ENCODE results near the gene LRRC10B. TPM values are rescaled to one million over a fixed set of nuclear protein-coding genes. Genes with fewer than 3 reads are reported as not detected.

The LRRC10B gene
- total and polyA plus RNA-seq, 7 experiments from 2014 or later: not detected

DNA sequence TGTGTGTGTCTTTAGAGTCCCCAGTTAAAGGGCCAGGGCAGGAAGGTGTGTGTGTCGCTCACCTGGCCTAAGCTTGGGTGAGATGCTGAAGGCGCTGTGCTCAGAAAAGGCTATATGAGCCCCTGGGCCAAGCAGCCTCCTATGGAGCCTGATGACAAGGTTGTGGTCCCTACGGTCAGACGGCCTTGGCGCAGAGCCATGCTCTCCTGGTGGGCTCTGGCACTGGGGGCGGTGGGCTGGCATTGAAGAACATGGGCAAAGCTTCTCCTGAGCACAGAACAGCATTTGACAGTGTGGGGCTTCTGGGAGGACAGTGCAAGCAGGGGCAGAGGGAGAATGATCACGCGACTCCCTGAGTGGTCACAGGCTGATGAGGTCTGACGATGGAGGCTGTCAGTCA, 10.7 kb upstream of the LRRC10B start:
- Mint-ChIP-seq H3K27ac (no peak overlapping the region), H3K4me1 (no peaks in the 10 kb centered on the region), H3K4me3 (no peak overlapping the region), H3K27me3 (peaks cover 0 to 1% (median 0%) of the 10 kb centered on the region in 5 donors), H3K36me3 (no peaks in the 10 kb centered on the region), H3K9me3 (no peaks in the 10 kb centered on the region)
- intact Hi-C loops (cut with micrococcal nuclease): no loop called here
- ATAC-seq (no peak), DNase-seq (no peak)
- ChIA-PET POLR2A (no interaction called here), CTCF (no interaction called here)
- Histone ChIP-seq H3K4me3 (ENCODE audit: low read length) (no peak overlapping the region), H3K27ac (ENCODE audit: low read depth, low read length) (no peak overlapping the region), H3K36me3 (ENCODE audit: control insufficient read depth in 2 of 3, insufficient read depth in 3 of 3, low read length in 3 of 3) (no peaks in the 10 kb centered on the region), H3K27me3 (ENCODE audit: control insufficient read depth in 2 of 2, insufficient read depth in 2 of 2, low read length in 2 of 2) (no peaks in the 10 kb centered on the region), H3K4me1 (ENCODE audit: control insufficient read depth in 2 of 2, insufficient read depth in 2 of 2, low read length in 2 of 2) (no peaks in the 10 kb centered on the region), H3K9me3 (ENCODE audit: control insufficient read depth in 2 of 3, low read length in 3 of 3) (no peaks in the 10 kb centered on the region)

- H3K27me3 ChIP-seq (ENCODE audit: control insufficient read depth in 2 of 2, insufficient read depth in 2 of 2, low read length in 2 of 2): no peaks in the 10 kb centered on the region
- no peaks in the 10 kb centered on the region for H3K9me3 ChIP-seq (ENCODE audit: control insufficient read depth in 2 of 3, low read length in 3 of 3)
- no peak overlapping the region for H3K27ac ChIP-seq (ENCODE audit: low read depth, low read length)
- ChIA-PET POLR2A (no interaction called here), CTCF (no interaction called here)
- Mint-ChIP-seq H3K4me1 (no peaks in the 10 kb centered on the region), H3K27ac (no peak overlapping the region), H3K36me3 (no peaks in the 10 kb centered on the region), H3K9me3 (no peaks in the 10 kb centered on the region), H3K4me3 (no peak overlapping the region), H3K27me3 (peaks cover 0 to 4% (median 0%) of the 10 kb centered on the region in 5 donors)
- H3K4me3 ChIP-seq (ENCODE audit: low read length): no peak overlapping the region
- intact Hi-C loops (cut with micrococcal nuclease): no loop called here
- DNase-seq: no peak
- no peaks in the 10 kb centered on the region for H3K4me1 ChIP-seq (ENCODE audit: control insufficient read depth in 2 of 2, insufficient read depth in 2 of 2, low read length in 2 of 2)
- H3K36me3 ChIP-seq (ENCODE audit: control insufficient read depth in 2 of 3, insufficient read depth in 3 of 3, low read length in 3 of 3): no peaks in the 10 kb centered on the region
- no peak for ATAC-seq
These were observed 9.7 kb upstream of the LRRC10B start for GRCh38 chr11:61498767-61499341.

DNA sequence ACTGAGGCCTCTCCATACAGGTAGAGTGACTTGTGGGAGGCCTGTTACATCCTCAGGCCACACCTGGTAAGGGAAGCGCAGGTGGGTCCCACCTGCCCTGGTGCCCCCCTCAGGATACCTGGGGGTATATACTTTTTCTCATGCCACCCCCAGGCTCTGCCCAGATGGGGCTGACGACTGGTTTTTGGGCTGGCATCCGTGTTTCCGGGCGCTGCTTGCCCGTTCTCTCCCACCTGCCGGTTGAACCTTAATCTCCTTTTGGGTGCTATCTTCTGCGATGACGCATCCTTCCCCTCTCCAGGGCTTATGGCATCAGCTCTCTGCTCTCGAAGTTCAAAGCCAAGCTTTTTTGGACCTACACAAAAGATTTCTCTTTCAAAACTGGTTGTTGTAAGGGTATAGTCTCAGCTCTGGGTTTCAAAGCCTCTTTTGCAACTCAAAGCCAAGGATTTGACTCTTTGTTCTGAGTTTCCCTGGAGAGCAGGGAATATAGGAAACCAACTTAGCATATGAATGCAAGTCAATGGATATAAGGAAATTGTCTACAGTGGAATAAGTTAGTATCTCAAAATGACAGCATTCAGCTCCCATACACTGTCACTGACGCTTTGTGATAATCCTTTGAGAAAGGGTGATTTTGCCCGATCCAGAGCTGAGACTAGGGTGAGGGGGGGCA, 8.6 kb upstream of the LRRC10B start:
- ChIA-PET CTCF (no interaction called here), POLR2A (no interaction called here)
- Mint-ChIP-seq H3K4me1 (no peaks in the 10 kb centered on the region), H3K36me3 (no peaks in the 10 kb centered on the region), H3K27me3 (peaks cover 0 to 10% (median 3%) of the 10 kb centered on the region in 5 donors), H3K4me3 (peak overlapping the region in 1 of 10 donors; percentile 12), H3K9me3 (no peaks in the 10 kb centered on the region), H3K27ac (no peak overlapping the region)
- H3K27ac ChIP-seq (ENCODE audit: low read depth, low read length): no peak overlapping the region
- H3K27me3 ChIP-seq (ENCODE audit: control insufficient read depth in 2 of 2, insufficient read depth in 2 of 2, low read length in 2 of 2): no peaks in the 10 kb centered on the region
- H3K4me1 ChIP-seq (ENCODE audit: control insufficient read depth in 2 of 2, insufficient read depth in 2 of 2, low read length in 2 of 2): no peaks in the 10 kb centered on the region
- intact Hi-C loops (cut with micrococcal nuclease): no loop called here
- H3K36me3 ChIP-seq (ENCODE audit: control insufficient read depth in 2 of 3, insufficient read depth in 3 of 3, low read length in 3 of 3): no peaks in the 10 kb centered on the region
- H3K4me3 ChIP-seq (ENCODE audit: low read length): no peak overlapping the region
- DNase-seq: no peak
- H3K9me3 ChIP-seq (ENCODE audit: control insufficient read depth in 2 of 3, low read length in 3 of 3): no peaks in the 10 kb centered on the region
- no peak for ATAC-seq

DNA sequence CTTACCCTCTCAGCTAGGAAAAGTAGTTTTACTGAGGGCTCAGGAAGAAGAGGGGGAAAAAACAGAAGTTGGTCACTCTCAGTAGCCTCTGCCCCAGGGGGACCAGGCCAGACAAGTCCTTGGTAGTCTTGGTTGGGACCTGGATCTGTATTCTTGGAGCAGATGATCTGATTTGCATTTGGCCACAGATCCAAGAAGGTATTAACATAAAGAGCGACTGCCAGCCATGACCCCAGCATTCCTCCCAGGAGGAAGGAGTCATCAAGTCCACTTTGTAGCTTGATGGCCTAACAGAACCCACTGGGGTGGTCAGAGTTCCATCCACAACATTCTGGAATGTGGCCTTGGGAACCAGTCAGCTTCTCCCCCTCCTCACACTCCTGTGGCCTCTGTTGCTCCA, 6.0 kb upstream of the LRRC10B start:
- no peak for DNase-seq
- Mint-ChIP-seq H3K4me3 (no peak overlapping the region), H3K9me3 (no peaks in the 10 kb centered on the region), H3K4me1 (peaks cover 0 to 3% (median 0%) of the 10 kb centered on the region in 7 donors), H3K27me3 (peaks cover 12 to 32% (median 25%) of the 10 kb centered on the region in 5 donors), H3K36me3 (no peaks in the 10 kb centered on the region), H3K27ac (no peak overlapping the region)
- H3K27me3 ChIP-seq (ENCODE audit: control insufficient read depth in 2 of 2, insufficient read depth in 2 of 2, low read length in 2 of 2): peaks cover 2 to 15% of the 10 kb centered on the region in 2 donors
- no peaks in the 10 kb centered on the region for H3K4me1 ChIP-seq (ENCODE audit: control insufficient read depth in 2 of 2, insufficient read depth in 2 of 2, low read length in 2 of 2)
- ATAC-seq: no peak
- POLR2A ChIA-PET: no interaction called here
- no peaks in the 10 kb centered on the region for H3K9me3 ChIP-seq (ENCODE audit: control insufficient read depth in 2 of 3, low read length in 3 of 3)
- H3K4me3 ChIP-seq (ENCODE audit: low read length): no peak overlapping the region
- intact Hi-C loops (cut with micrococcal nuclease): no loop called here
- H3K27ac ChIP-seq (ENCODE audit: low read depth, low read length): no peak overlapping the region
- no peaks in the 10 kb centered on the region for H3K36me3 ChIP-seq (ENCODE audit: control insufficient read depth in 2 of 3, insufficient read depth in 3 of 3, low read length in 3 of 3)
- CTCF ChIA-PET: no interaction called here

GRCh38 chr11:61503135-61503770, 5.3 kb upstream of the LRRC10B start:
- H3K27ac ChIP-seq (ENCODE audit: low read depth, low read length): no peak overlapping the region
- intact Hi-C loops (cut with micrococcal nuclease): no loop called here
- CTCF ChIA-PET: no interaction called here
- POLR2A ChIA-PET: no interaction called here
- peaks cover 2 to 16% of the 10 kb centered on the region in 2 donors for H3K27me3 ChIP-seq (ENCODE audit: control insufficient read depth in 2 of 2, insufficient read depth in 2 of 2, low read length in 2 of 2)
- H3K36me3 Mint-ChIP-seq: no peaks in the 10 kb centered on the region
- H3K27me3 Mint-ChIP-seq: peaks cover 19 to 39% (median 32%) of the 10 kb centered on the region in 5 donors
- H3K4me1 ChIP-seq (ENCODE audit: control insufficient read depth in 2 of 2, insufficient read depth in 2 of 2, low read length in 2 of 2): no peaks in the 10 kb centered on the region
- no peaks in the 10 kb centered on the region for H3K9me3 Mint-ChIP-seq
- H3K9me3 ChIP-seq (ENCODE audit: control insufficient read depth in 2 of 3, low read length in 3 of 3): no peaks in the 10 kb centered on the region
- no peak for ATAC-seq
- no peak overlapping the region for H3K27ac Mint-ChIP-seq
- no peak overlapping the region for H3K4me3 ChIP-seq (ENCODE audit: low read length)
- H3K36me3 ChIP-seq (ENCODE audit: control insufficient read depth in 2 of 3, insufficient read depth in 3 of 3, low read length in 3 of 3): no peaks in the 10 kb centered on the region
- no peak overlapping the region for H3K4me3 Mint-ChIP-seq
- DNase-seq: no peak
- peaks cover 0 to 9% (median 6%) of the 10 kb centered on the region in 7 donors for H3K4me1 Mint-ChIP-seq

- intact Hi-C loops (cut with micrococcal nuclease): no loop called here
- peaks cover 0 to 13% (median 7%) of the 10 kb centered on the region in 7 donors for H3K4me1 Mint-ChIP-seq
- CTCF ChIA-PET: no interaction called here
- H3K36me3 ChIP-seq (ENCODE audit: control insufficient read depth in 2 of 3, insufficient read depth in 3 of 3, low read length in 3 of 3): no peaks in the 10 kb centered on the region
- H3K27me3 Mint-ChIP-seq: peaks cover 19 to 44% (median 33%) of the 10 kb centered on the region in 5 donors
- no peaks in the 10 kb centered on the region for H3K36me3 Mint-ChIP-seq
- H3K4me3 ChIP-seq (ENCODE audit: low read length): no peak overlapping the region
- no peak overlapping the region for H3K27ac ChIP-seq (ENCODE audit: low read depth, low read length)
- peaks cover 2 to 19% of the 10 kb centered on the region in 2 donors for H3K27me3 ChIP-seq (ENCODE audit: control insufficient read depth in 2 of 2, insufficient read depth in 2 of 2, low read length in 2 of 2)
- no peak overlapping the region for H3K4me3 Mint-ChIP-seq
- H3K9me3 Mint-ChIP-seq: no peaks in the 10 kb centered on the region
- no peak overlapping the region for H3K27ac Mint-ChIP-seq
- DNase-seq (no peak), ATAC-seq (no peak)
- no peaks in the 10 kb centered on the region for H3K9me3 ChIP-seq (ENCODE audit: control insufficient read depth in 2 of 3, low read length in 3 of 3)
- H3K4me1 ChIP-seq (ENCODE audit: control insufficient read depth in 2 of 2, insufficient read depth in 2 of 2, low read length in 2 of 2): peaks cover 0 to 7% of the 10 kb centered on the region in 2 donors
- POLR2A ChIA-PET: no interaction called here
These were observed 3.4 kb upstream of the LRRC10B start for GRCh38 chr11:61505106-61505505.
